GM18526 (cell line): ENCODE measurements around the gene VSIG4.

Experiments used
- POLR2A ChIP-seq: IDR thresholded peaks from 3 replicates; pipeline ENCODE4 v1.6.1; 2011; ENCODE audit not compliant: insufficient read length; ENCODE audit errors: extremely low read depth

Gene VSIG4, protein sequence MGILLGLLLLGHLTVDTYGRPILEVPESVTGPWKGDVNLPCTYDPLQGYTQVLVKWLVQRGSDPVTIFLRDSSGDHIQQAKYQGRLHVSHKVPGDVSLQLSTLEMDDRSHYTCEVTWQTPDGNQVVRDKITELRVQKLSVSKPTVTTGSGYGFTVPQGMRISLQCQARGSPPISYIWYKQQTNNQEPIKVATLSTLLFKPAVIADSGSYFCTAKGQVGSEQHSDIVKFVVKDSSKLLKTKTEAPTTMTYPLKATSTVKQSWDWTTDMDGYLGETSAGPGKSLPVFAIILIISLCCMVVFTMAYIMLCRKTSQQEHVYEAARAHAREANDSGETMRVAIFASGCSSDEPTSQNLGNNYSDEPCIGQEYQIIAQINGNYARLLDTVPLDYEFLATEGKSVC

GRCh38 chrX:66039944-66040343, at the start of gene VSIG4:
VSIG4 (minus strand) TSS chrX:66040080; CDS start chrX:66039998, 82 bp downstream.
- TF ChIP-seq POLR2A, result no peak

DNA sequence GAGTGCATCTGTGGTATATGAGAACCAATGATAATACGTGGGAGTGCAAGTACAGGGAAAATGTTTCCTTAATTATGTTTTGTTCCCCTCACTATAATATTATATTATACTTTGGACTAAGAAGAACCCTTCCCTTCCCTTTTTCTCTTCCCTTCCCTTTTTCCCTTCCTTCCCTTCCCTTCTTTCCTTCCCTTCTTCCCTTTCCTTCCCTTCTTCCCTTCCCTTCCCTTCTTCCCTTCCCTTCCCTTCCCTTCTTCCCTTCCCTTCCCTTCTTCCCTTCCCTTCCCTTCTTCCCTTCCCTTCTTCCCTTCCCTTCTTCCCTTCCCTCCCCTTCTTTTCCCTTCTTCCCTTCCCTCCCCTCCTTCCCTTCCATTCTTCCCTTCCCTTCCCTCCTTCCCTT, 36.9 kb upstream of the VSIG4 start:
- no peak for TF ChIP-seq POLR2A

GRCh38 chrX:66074920-66075879, 35.3 kb upstream of the VSIG4 start:
- no peak for TF ChIP-seq POLR2A

DNA sequence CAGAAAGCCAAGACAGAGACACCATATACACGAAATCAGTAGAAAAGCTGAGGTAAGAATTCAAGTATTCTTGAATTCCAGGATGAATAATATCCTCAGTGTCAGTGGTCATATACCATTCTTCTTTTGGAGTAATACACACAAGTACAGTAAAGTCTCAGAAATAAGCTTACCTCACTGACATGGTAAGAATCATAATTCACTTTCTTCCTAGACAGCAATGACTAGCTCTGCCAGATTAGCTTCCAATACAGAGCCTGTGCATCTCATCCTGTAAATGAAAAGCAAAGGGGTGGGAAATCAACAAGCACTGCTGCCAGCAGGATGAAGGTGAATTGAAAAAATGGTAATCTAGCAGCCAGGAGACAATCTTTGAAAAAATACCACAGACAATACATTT, 31.2 kb upstream of the VSIG4 start:
- TF ChIP-seq POLR2A, result no peak

DNA sequence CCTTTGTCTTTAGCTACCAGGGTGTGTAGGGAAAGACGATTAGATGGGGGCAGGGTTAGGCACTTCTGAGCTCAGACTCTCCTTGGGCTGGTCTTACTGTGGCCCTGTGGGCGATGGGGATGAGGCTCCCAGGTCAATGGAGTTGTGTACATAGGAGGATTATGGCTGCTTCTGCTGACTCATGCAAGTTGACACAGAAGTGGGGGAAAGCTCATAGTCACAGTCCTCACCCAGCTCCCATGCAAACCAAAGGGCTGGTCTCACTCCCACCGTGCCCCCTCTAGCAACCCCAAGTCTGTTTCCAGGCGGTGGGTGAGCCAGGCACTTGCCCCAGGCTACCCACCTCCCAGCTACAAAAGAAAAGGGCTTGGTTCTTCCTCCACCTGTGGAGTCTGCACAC, 24.4 kb upstream of the VSIG4 start:
- TF ChIP-seq POLR2A, result no peak

- no peak for TF ChIP-seq POLR2A
Observed at GRCh38 chrX:66054978-66055377, 15.1 kb upstream of the VSIG4 start.

- TF ChIP-seq POLR2A, result no peak
Observed at GRCh38 chrX:66053414-66053813, 13.5 kb upstream of the VSIG4 start.

DNA sequence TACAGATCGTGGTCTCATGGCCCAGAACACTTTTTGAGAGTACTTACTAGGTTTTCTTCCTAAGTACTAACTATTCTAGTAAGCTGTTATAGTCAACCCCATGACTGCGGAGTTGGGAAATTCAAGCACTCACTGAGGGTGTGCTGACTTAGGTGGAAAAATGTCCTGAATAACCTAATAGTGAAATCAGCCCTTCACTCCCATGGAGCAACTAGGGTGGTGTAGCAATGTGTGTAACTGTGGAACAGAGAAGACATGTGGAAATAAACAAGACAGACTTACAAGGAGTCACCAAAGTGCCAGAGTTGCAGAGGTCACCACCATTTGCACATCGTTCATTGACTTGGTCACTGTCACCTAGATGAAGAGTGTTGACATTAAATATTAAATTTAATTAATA, 12.1 kb upstream of the VSIG4 start:
- no peak for TF ChIP-seq POLR2A

DNA sequence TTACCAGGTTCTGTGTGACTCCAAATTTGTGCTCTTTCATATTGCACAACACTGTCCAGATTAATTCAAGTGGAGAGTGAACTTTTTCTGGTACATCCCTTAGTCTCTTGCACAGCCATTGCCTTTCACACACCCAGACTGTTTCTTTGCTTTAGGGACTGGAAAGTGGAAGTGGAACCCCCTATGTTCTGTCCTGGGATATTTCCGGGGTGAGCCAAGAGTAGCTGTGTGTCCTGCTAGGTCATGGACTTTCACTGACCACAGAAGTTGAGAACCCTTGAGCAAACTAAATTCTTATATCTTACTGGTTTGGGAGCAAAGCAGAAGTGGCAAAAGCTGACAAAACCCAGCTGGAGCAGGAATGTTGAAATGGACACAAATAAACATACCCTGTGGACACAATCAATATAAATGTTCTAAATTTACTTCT, 10.3 kb upstream of the VSIG4 start:
- TF ChIP-seq POLR2A, result no peak

DNA sequence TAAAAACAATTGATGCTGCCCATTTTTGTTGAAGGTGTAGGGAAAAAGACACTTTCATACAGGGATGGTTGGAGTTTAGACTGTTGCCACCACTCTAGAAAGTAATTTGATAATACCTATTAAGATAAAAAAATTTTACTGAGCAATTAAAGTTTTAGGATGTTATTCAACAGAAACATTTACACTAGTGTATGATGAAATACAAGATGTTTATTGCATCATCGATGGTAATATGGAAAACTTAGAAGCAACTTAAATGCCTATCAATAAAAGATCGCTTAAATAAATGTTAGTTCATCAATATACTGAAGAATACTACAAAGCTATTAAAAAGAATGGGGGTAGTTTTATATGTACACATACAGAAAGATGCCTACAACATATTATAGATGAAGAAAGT, 9.2 kb upstream of the VSIG4 start:
- no peak for TF ChIP-seq POLR2A

DNA sequence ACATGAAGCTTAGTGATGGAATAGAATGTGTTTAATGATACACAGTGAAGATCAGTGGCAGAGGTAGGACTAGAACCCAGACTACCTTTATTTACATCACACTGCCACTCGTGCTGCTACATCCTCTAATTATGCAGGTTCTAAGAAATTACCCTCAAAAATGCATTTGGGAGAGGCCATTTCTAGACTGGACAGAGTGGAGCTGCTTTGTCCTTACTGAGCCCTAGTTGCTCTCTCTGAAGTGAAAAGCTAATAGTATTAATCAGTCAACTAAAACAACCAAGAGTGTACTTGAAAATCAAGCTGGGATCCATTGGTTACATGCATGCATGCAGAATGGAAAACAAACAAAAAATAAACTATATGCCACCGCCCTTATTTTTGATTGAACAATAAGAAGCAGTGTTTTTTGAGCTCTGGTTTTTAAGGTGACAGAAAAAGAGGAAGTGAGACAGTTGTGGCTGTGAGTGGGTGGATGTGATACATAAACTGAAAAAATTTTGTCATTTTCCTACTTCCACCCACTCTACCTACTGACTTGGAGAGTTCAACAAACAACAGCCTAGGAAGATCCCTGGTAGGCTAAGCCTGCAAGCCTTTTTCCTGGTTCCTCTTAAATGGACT, 6.8 kb upstream of the VSIG4 start:
- TF ChIP-seq POLR2A, result no peak

- no peak for TF ChIP-seq POLR2A
Observed at GRCh38 chrX:66045894-66046293, 6.0 kb upstream of the VSIG4 start.

DNA sequence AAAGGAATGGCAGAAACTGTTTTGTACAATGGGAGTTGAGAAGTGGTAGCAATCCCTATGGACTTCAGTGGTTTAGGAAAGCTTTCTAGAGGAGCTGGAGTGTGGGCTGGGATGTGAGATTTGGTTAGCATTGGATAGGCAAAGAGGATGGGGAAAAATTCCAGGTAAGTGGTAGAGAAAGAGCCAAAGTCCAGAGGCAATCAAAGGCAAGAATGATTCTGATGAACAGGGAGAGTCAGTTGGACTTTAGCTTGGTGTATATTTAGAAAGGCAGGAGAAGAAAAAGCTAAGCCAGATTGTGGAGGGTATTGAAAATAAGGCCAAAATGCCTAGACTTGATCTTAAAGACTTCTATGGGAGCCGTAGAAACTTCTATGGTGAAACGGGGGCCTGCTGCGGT, 3.7 kb upstream of the VSIG4 start:
- TF ChIP-seq POLR2A, result no peak

DNA sequence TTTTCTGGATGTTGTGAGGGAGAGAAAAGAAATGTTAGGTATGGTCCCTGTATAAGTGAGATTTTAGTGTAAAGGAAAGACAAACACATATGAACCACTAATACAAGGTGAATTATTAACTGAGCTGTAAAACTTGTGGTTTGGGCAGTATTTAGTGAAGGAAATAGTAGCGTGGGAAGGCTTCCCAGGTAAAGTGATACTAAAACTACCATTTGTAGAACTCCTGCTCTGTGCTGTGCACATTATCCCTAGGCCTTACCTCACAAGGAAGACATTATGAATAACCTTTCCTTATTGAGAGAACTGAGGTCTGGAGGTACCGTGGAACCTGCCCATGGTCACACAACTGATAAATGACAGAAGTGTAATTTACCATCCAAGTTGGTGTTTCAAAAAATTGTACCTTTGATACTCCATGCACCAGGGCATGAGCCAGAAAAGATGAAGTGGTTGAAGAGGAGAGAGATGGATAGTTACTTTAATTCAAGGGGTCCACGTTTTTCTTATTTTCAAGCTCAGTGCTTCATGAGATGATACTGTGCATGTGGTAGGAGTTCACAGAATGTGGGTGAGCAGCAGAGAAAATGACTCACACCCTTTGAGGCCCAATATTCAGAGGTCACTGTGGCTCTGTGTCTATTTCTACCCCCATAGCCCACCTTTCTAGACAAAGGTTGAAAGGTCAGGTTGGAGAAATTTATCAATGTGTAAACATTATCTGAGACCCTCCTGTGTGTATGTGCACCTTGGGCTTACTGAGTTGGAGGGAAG, 2.6 kb upstream of the VSIG4 start:
- no peak for TF ChIP-seq POLR2A

GRCh38 chrX:66038115-66038514, 1.8 kb downstream of the VSIG4 start:
- no peak for TF ChIP-seq POLR2A
